HEK293T (cell line): ENCODE data around the gene ANAPC16.
"Not testable (repeated sequence)": the region's sequence is repeated elsewhere in the genome, so short reads cannot be mapped to it uniquely, and the experiment has no call there.

Experiments
- ARNT ChIP-seq: fragments of 450-650 bp; IDR thresholded peaks from 2 replicates; pipeline ENCODE4 v1.6.1; 2017; ENCODE audit warnings: mild to moderate bottlenecking
- CTBP1 ChIP-seq: fragments of 450-650 bp; IDR thresholded peaks from 2 replicates; pipeline ENCODE4 v1.6.1; 2016; ENCODE audit warnings: borderline replicate concordance
- ELF4 ChIP-seq: fragments of 450-650 bp; IDR thresholded peaks from 2 replicates; pipeline ENCODE4 v1.6.1; 2017; ENCODE audit warnings: antibody characterized with exemption
- FOXM1 ChIP-seq: fragments of 450-650 bp; IDR thresholded peaks from 2 replicates; pipeline ENCODE4 v1.6.1; 2017; ENCODE audit warnings: mild to moderate bottlenecking, borderline replicate concordance
- HDGF ChIP-seq: fragments of 450-650 bp; IDR thresholded peaks from 2 replicates; pipeline ENCODE4 v1.6.1; 2017; ENCODE audit warnings: antibody characterized with exemption, borderline replicate concordance
- L3MBTL2 ChIP-seq: fragments of 450-650 bp; conservative IDR thresholded peaks from 2 replicates; pipeline ENCODE4 v1.6.1; 2016; ENCODE audit warnings: mild to moderate bottlenecking
- PKNOX1 ChIP-seq: fragments of 450-650 bp; IDR thresholded peaks from 2 replicates; pipeline ENCODE4 v1.6.1; 2016
- SP1 ChIP-seq: fragments of 450-650 bp; IDR thresholded peaks from 2 replicates; pipeline ENCODE4 v1.6.1; 2017
- SUZ12 ChIP-seq: fragments of 450-650 bp; IDR thresholded peaks from 2 replicates; pipeline ENCODE4 v1.6.1; 2016; ENCODE audit warnings: mild to moderate bottlenecking
- TARDBP ChIP-seq: fragments of 450-650 bp; IDR thresholded peaks from 2 replicates; pipeline ENCODE4 v1.6.1; 2016

GRCh38 chr10:72249176-72249862 lies 33.5 kb downstream of the ANAPC16 start:
- not testable (repeated sequence) for TF ChIP-seq L3MBTL2, TARDBP, FOXM1, SP1, CTBP1, SUZ12, ARNT, PKNOX1, ELF4
- 0 out of 2 replicates have a peak, but pooled peaks have one; percentile 52 for TF ChIP-seq HDGF
